ENCODE results near the gene CCL24.
"Not testable (repeated sequence)": the region's sequence is repeated elsewhere in the genome, so short reads cannot be mapped to it uniquely, and the experiment has no call there.

The CCL24 gene

DNA sequence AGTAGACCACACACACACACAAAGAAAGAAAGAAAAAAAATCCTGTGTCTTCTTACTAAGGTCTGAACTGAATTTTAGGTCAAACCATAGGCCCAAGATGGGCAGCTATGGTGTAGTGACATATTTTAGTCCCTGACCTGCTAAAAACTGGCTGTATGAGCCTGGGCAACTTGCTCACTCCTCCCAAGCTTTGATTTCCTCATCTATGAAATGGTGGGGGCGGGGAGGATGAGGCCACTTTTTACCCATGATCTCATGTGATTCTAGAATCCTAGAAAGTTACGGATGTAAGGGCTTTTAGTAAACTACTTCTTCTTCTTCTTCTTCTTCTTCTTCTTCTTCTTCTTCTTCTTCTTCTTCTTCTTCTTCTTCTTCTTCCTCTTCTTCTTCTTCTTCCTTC is 6.1 kb upstream of the CCL24 start:
- DNase-seq (ENCODE audit: low read depth), result no peak

DNA sequence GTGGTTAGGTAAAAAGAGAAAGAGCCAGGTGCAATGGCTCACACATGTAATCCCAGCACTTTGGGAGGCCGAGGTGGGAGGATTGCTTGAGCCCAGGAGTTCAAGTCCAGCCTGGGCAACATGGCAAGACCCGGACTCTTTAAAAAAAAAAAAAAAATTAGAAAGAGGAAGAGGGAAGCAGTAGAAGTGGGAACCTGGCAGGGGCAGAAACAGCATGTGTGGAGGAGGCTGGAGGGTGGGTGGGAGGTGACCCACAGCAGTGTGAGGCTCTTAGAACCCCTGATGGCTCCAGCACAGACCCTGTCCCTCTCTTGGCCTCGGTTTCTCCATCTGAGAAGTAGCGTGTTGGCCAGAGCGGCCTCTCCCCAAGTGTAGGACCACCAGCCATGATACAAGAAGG is 4.9 kb upstream of the CCL24 start:
- no peak for DNase-seq (ENCODE audit: low read depth)

DNA sequence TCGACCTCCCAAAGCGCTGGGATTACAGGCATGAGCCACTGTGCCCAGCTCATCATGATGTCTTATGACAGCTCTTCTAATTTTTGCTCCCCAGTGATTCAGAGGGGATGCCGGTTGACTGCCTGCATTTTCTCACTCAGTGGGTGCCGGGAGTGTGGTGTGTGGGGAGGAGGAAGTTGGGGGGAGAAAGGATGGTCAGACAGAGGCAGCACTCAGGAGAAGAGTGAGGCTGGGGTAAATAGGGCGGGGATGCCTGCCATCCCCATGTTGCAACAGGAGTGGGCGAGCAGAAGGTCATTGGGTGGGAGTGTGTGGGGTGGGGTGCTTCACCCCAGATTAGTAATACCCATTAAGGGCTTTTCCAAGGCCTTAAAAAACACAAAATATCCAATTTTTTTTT is 3.5 kb upstream of the CCL24 start:
- no peak for DNase-seq (ENCODE audit: low read depth)

DNA sequence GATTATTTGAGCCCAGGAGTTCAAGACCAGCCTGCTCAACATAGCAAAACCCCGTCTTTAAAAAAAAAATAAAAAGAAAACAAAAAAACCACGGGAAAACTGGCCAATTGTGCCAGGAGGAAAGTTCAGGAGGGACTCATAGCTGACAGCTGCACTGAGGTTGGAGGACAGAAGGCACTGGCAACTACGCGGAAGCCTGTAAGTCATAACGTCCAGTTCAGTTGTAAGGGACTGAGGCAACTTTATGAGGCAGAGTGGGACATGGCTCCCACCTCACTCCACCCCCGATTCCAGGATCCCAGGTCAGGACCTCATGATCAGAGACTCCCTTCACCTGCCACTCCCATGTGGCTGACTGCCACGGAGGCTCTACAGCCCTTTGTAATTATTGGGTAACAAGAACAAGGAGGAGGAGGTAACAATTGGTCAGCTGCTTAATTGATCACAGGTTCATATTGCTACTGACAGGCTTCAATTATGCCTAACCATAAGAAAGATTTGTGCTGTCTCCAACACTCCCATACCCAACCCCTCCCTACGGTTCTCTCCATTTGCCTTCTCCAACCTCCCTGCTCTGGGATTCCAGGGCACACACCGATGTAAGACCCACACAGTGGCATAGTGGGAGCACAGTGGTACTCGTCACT is 1.9 kb upstream of the CCL24 start:
- DNase-seq (ENCODE audit: low read depth), result no peak

DNA sequence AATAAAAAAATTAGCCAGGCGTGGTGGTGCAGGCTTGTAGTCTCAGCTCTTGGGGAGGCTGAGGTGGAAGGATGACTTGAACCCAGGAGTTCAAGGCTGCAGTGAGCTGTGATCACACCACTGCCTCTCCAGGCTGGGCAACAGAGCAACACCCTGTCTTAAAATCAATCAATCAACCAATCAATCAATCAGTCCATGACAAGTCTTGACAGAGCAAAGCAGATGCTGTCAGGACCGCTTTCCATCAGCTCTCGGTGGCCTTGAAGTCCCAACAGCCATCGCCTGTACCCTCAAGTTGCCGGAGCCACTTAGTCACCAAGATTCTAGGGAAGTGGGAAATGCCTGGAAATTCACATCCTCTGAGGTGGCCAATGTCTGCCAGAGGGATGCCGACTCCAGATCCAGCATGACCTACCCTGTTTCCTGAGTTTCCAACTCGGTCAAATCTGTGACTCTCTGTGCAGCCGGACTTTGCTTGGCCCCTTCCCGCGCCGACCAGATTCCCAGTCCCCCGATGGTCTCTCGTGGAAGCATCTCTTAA is 871 bp upstream of the CCL24 start:
- no peak for DNase-seq (ENCODE audit: low read depth)

DNA sequence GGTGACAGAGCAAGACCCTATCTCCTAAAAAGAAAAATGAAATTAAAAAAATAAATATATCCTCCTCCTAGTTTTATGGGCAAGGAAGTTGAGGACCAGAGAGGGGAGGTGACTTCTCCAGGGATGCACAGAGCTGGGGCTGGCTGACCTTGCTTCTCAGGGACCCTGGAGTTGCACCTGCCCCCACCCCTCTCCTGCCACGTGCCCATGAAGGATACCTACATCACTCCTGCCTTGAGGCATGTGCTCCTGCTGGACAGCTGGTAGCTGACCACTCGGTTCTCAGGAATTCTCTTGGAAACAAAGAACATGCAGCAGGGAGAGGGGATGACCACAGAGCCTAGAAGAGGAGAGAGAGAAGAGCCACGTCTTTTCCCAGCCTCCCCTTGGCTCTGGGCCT is 522 bp downstream of the CCL24 start:
- no peak for DNase-seq (ENCODE audit: low read depth)

DNA sequence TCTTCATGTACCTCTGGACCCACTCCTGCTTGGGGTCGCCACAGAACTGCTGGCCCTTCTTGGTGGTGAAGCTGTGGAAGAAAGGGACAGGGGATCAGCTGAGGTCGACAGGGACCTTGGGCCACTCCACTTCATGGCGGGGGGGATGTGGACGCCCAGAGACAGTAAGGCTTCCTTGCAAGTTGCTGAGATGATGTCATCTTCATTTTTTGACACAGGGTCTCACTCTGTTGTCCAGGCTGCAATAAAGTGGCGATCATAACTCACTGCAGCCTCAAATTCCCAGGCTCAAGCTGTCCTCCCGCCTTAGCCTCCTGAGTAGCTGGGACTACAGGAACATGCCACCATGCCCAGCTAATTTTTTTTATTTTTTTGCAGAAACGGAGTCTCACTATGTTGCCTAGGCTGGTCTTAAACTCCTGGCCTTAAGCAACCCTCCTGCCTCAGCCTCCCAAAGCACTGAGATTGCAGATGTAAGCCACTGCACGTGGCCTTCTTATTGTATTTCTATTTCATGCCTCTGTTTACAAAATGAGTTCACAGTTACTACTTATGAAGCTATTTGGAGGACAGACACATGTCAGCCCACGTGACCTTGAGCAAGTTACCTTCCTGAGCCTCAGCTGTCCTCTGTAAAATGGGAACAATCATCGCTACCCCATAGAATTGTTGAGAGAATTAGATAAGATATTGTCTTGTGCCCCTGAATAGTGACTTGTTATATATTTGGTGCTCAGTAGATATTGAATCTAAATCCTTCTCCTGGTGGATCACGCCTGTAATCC is 1.5 kb downstream of the CCL24 start:
- no peak for DNase-seq (ENCODE audit: low read depth)

DNA sequence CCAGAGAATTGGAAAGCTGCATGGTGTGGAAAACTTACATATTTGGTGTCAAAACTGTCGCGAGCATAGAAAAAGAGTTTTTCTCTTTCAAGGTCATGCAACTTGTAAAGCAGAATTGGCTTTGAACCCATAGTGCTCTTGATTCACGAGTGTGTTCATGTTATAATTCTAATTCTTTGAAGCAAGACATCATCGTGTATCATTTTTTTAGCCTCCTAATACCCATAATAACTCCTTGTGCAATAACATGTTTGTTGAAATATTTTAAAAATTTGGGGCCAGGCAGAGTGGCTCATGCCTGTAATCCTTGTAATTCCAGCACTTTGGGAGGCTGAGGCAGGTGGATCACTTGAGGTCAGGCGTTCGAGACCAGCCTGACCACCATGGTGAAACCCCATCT is 4.2 kb downstream of the CCL24 start:
- DNase-seq (ENCODE audit: low read depth), result no peak

DNA sequence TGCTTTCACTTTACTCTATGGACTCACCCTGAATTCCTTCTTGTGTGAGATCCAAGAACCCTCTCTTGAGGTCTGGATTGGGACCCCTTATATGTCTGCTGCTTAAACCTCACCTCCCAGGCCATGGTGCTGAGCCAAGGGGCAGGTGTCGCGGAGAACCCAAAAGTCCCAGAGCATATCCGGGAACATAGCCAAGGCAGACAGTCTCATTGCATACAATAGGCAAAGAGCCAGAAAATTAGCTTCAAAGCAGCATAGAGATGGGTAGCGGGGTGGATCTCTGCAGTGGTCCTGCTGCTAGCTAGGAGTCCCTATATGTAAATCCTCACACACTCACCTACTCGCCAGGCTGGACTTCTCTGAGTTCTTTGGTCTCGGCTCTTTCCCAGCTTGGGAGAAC is 5.5 kb downstream of the CCL24 start:
- DNase-seq (ENCODE audit: low read depth), result no peak

DNA sequence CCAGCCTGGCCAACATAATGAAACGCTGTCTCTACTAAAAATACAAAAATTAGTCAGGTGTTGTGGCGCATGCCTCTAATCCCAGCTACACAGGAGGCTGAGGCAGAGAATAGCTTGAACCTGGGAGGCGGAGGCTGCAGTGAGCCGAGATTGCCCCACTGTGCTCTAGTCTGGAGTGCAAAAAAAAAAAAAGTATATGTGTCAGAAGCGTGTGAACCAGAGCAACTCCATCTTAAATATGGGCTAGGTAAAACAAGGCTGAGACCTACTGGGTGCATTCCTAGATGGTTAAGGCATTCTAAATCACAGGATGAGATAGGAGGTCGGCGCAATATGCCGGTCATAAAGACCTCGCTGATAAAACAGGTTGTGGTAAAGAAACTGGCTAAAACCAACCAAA is 6.2 kb downstream of the CCL24 start:
- no peak for DNase-seq (ENCODE audit: low read depth)

DNA sequence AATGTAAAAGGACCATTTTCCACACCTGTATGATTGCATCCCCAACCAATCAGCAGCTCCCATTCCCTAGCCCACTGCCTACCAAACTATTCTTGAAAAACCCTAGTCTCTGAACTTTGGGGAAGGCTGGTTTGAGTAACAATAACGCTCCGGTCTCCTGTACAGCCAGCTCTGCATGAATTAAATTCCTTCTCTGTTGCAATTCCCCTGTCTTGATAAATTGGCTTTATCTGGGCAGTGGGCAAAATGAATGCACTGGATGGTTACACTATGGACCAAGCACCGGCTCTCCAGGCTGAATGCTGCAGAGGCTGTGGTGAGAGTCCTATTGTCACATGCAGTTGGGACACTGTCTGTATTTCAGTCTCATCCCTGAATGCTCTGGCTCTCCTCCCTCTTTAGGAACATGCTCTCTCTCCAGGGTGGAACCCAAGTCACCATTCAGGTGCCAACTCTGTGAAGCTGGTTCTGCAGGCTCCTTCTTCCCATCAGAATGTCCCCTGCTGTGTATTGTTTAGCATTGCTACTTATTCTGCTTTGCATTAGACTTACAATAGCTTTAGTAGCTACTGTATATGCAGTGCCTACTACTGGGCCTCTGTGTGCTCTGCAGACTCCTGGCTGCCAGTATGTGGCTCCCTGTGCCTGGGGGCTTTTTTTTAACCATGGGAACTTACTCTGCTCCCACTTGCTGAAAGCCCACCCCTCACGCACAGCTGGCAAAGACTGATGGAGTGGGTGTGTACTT is 6.9 kb downstream of the CCL24 start:
- DNase-seq (ENCODE audit: low read depth), result no peak

DNA sequence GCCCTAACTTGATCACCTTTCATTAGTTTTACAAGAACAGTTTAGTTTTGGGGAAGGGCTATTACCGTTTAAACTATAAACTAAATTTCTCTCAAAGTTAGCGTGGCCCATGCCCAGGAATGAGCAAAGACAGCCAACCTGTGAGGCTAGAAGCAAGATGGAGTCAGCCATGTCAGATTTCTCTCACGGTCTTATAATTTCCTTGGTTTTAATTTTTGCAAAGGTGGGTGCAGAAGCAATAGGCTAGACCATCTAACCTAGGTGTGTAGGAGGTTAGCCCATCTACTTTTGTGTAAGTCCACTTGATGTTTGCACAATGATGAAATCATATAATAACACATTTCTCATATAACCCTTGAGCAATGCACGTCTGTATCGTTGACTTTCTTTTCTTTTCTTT is 8.9 kb downstream of the CCL24 start:
- DNase-seq (ENCODE audit: low read depth), result no peak

DNA sequence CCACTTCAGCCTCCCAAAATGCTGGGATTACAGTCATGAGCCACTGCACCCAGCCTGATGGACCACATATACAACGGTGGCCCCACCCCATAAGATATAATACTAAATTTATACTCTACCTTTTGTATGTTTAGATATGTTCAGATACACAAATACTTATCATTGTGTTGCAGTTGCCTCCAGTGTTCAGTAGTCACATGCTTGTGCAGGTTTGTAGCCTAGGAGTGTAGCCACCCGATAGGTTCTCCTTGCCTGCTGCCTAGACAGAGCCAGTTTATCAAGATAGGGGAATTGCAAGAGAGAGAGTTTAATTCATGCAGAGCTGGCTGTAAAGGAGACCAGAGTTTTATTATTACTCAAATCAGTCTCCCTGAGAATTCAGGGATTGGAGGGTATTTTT is 9.6 kb downstream of the CCL24 start:
- DNase-seq (ENCODE audit: low read depth), result no peak

DNA sequence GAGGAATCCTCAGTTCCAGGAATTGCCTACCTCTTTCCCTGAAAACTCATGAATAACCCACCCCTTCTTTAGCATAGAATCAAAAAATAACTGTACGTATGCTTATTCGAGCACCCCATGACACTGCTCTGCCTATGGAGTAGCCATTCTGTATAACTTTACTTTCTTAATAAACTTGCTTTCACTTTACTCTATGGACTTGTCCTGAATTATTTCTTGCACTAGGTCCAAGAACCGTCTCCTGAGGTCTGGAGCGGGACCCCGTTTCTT is 11.1 kb downstream of the CCL24 start:
- no peak for DNase-seq (ENCODE audit: low read depth)

DNA sequence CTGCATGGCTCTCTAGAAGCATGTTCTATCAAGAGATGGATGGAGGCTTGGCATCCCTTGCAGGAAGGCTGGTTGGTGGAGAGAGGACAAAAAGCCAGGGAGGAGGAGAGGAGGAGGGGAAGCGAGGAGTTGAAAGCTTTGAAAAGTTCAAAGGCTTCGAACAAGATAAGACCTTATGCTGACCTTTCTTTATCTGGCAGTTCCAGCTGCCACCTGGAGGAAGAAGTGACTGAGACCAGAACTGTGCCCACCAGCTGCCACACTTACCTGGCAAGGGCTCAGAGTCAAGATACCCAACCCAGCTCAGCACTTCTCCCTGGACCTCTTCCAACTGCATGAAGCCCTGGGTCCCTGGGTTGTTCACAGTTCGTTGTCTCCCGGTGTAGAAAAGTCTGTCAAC is 14.8 kb downstream of the CCL24 start:
- no peak for DNase-seq (ENCODE audit: low read depth)

DNA sequence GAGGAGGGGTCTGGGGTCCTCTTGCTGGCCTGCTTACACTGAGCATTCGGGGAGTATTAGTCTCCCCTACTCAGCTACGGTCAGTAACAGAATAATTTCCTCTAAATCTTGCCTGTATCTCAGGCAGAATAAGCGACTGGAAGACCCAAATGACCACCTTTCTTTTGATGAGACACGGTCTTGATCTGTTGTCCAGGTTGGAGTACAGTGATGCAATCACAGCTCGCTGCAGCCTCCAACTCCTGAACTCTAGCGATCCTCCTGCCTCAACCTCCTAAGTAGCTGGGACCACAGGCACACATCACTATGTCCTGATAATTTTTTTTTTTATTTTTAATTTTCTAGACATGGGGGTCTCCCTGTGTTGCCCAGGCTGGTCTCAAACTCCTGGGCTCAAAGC is 17.2 kb downstream of the CCL24 start:
- no peak for DNase-seq (ENCODE audit: low read depth)

DNA sequence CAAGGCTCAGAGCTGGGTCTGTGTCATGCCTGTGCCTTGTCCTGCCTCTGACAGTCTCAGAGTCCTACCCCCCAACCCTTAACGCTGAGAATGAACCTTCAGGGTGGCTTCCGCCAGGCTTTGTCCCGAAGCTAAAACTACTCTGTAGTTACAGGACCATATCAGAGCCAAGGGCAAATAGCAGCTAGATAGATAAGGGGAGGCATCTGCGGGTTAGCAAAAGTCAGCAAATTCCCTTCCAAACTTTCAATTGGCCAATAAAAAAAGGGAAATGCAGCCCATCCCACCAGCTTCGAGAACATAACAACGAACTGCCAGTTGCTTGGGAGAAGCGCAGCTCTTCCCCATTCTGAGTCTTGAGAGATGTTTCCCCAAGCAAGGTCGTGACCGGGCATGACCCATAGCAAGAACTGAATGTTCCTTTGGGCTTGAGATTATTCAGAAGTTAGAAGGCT is 17.7 kb downstream of the CCL24 start:
- no peak for DNase-seq (ENCODE audit: low read depth)

DNA sequence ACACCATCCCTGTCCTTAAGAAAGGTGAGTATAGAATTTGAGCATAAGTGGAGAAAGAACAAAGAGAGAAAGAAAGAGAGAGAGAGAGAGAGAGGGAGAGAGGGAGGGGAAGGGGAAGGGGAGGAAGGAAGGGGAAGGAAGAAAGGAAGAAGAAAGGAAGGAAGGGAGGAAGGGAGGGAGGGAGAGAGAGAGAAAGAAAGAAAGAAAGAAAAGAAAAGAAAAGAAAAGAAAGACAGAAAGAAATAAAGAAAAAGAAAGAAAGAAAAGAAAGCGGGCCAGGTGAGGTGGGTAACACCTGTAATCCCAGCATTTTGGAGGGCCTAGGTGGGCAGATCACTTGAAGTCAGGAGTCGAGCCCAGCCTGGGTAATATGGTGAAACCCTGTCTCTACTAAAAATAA is 19.9 kb downstream of the CCL24 start:
- no peak for DNase-seq (ENCODE audit: low read depth)

DNA sequence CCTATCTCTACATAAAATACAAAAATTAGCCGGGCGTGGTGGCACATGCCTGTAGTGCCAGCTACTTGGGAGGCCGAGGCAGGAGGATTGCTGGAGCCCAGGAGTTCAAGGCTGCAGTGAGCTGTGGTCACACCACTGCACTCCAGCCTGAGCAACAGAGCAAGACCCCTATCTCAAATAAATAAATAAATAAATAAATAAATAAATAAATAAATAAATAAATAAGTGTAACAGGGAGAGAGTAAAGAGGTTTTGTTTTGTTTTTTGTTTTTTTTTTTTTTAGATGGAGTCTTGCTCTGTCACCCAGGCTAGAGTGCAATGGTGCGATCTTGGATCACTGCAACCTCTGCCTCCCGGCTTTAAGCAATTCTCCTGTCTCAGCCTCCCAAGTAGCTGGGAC is 21.0 kb downstream of the CCL24 start:
- DNase-seq (ENCODE audit: low read depth), result not testable (repeated sequence)

DNA sequence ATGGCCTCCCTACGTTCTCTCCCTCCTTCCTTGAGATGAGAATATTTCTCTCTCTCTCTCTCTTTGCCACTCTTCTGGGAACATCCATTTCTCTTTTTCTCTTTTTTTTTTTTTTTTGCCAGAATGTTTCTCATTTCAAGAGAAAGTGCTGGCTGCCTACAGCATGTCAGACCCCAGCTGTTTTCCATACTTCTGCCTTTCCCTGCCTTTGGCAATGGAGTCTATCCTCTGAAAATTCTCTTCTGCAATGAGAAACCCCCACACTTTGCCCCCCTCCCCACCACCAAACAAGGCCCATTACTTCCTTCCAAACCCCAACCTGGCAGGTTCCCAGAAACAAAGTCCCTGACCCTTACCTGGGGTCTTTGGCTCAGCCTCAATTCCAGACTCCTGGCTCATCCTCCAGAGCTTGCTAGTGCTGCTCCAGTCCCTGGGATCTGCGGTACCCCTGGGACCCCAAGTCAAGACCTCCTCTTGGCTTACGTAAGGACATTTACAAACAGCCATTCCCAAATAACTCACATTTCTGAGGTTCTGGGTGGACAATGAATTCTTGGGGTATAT is 24.2 kb downstream of the CCL24 start:
- no peak for DNase-seq (ENCODE audit: low read depth)

DNA sequence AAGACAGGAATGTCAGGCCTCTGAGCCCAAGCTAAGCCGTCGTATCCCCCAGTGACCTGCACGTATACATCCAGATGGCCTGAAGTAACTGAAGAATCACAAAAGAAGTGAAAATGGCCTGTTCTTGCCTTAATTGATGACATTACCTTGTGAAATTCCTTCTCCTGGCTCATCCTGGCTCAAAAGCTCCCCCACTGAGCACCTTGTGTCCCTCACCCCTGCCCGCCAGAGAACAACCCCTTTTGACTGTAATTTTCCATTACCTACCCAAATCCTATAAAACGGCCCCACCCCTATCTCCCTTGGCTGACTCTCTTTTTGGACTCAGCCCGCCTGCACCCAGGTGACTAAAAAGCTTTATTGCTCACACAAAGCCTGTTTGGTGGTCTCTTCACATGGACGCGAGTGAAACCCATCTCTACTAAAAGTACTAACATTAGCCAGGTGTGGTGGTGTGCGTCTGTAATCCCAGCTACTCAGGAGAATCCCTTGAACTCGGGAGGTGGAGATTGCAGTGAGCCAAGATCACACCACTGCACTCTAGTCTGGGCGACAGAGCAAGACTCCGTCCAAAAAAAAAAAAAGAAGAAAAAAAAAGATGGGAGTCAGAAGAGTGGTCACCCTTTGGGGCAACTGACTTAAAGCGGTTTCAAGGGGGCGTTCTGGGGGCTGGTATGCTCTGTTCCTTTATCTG is 25.3 kb downstream of the CCL24 start:
- not testable (repeated sequence) for DNase-seq (ENCODE audit: low read depth)

DNA sequence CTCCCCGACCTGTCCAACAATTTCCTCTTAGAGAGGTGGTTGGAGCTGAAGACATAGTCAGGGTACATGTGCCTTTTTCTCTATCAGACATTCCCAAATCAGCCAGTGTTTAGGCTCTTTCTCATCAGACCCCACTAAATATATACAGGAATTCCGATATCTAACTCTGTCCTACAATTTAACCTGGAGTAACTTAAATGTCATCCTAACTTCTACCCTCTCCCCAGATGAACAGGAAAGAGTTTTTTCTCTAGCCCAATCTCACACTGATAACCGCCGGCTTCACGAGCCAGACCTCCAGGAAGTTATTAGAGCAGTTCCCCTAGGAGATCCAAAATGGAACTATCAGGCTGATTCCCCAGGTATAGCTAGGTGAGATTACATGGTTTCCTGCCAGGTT is 30.5 kb downstream of the CCL24 start:
- DNase-seq (ENCODE audit: low read depth), result not testable (repeated sequence)

All from fibroblast of the conjunctiva (primary cell).